SU-DHL-6 (cell line): Measurements from ENCODE around the gene PLEKHB2.

Experiments used
- EZH2phosphoT487 ChIP-seq: fragments of 200-600 bp; sonication (generic), shearing (Covaris generic); conservative IDR thresholded peaks from 2 replicates; pipeline ENCODE4 v1.6.1; 2018; ENCODE audit warnings: mild to moderate bottlenecking, antibody characterized with exemption, low read length, moderate library complexity, mixed read lengths
- TF ChIP-seq, protein P1 (sequence below): fragments of 200-600 bp; sonication (generic); IDR thresholded peaks from one replicate; pipeline ENCODE4 v1.5.1; 2017; ENCODE audit warnings: antibody characterized with exemption, mild to moderate bottlenecking, low read length, moderate library complexity; ENCODE audit not compliant: insufficient read depth, poor library complexity, severe bottlenecking

DNA sequence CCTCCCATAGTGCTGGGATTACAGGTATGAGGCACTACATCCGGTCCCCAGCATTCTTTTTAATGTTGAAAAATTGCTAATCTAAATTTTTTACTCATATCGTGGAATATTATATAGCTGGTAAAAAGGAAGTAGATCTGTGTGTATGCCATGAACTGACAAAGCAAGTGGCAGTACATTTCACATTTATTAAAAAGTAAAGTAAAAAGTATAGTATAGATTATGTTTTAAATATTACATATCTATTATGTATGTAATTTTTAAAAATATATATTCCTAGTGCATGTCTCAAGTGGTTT lies 25.1 kb downstream of the PLEKHB2 start:
- TF ChIP-seq, protein P1, sequence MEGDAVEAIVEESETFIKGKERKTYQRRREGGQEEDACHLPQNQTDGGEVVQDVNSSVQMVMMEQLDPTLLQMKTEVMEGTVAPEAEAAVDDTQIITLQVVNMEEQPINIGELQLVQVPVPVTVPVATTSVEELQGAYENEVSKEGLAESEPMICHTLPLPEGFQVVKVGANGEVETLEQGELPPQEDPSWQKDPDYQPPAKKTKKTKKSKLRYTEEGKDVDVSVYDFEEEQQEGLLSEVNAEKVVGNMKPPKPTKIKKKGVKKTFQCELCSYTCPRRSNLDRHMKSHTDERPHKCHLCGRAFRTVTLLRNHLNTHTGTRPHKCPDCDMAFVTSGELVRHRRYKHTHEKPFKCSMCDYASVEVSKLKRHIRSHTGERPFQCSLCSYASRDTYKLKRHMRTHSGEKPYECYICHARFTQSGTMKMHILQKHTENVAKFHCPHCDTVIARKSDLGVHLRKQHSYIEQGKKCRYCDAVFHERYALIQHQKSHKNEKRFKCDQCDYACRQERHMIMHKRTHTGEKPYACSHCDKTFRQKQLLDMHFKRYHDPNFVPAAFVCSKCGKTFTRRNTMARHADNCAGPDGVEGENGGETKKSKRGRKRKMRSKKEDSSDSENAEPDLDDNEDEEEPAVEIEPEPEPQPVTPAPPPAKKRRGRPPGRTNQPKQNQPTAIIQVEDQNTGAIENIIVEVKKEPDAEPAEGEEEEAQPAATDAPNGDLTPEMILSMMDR: no peak
- no peak for TF ChIP-seq EZH2phosphoT487
